GM18861 (cell line): ENCODE data around the gene ATIC.
"Not testable (repeated sequence)": the region's sequence is repeated elsewhere in the genome, so short reads cannot be mapped to it uniquely, and the experiment has no call there.

Source experiments
- ATAC-seq: cut with Tn5 transposase; IDR thresholded peaks from one replicate; pipeline ENCODE4 v1.9.1; 2021; ENCODE audit not compliant: unreplicated experiment

Gene ATIC

DNA sequence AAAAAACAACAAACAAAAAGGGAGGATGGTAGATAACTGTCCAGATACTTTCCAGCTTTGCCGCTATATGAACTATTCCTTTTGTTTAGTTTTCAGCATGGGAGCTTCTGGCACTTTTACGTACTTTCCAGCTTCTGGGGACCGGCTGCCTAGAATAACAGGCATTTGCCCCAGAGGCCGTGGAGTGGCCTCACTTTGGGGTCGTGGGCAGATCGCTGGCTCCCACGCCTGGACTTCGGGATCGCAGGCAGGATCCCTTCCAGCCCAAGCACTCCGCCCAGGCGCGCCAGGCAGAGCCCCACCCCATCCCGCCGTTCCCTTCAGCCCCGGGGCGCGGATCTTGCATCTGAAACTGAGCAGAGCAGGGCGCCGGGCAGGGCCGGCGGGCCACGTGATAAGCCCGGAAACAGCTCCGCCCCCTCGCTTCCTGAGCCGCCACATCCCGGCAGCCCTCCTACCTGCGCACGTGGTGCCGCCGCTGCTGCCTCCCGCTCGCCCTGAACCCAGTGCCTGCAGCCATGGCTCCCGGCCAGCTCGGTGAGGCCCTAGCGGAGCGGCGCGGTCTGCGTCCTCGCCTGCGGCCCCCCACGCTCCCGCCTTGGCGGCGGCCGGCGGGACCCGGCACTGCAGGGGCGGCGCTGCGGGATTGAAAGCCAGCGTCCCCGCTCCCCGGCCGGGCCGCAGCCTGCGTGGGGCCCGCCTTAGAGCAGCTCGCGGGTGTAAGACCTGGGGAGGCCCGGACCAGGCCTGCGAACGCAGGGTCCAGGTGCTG lies at the start of gene ATIC:
ATIC (plus strand) TSS at position 435 of the 772 bp plus-strand sequence; CDS start at position 519, 84 bp downstream.
- ATAC-seq: peak; percentile 98

DNA sequence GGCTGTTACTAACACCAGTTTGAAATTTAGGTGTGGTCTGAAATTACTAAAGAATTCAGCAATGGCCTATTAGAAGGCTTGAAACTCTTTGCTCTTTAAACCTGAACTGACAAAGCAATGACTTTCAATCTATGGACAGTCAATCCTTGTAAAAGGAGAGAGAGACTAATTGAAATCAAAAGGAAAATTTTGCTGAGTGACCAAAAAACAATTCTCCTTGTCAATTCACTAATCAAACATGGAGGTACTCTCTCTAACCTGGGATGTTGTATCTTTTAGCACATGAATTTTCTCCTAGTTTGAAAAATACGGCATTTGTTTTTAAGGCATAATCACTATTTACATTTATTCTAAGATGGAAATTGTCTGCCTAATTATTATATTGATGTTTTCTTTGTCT lies 49.6 kb upstream of the ATIC start:
- no peak for ATAC-seq

DNA sequence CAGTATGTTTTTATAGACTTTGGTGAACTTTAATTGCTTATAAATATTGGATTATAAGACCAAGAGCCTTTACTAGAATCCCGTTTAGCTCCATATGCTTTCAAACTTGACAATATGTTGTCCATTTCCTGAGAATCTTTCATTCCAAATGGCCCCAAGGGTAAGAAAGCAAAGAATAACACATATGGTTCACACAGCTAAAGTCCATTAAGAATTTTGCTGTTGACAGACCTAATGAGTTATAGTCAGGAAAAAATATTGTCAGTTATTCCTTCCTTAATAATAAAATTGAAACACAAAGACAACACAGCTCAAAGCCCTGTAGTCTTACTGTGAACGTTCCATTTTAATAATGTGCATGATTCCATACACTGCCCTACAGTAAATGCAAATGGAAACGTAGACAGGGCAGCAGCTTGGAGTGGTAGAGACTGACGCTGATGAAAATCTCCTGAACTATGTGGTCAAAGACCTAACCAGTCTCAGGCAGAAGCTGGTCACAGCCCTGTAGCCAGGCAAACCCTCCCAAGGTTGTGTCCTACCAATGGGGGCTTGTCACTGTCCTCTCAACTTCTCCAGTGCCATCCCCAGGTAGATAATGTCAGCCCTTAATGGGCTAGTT lies 49.0 kb upstream of the ATIC start:
- ATAC-seq: no peak

DNA sequence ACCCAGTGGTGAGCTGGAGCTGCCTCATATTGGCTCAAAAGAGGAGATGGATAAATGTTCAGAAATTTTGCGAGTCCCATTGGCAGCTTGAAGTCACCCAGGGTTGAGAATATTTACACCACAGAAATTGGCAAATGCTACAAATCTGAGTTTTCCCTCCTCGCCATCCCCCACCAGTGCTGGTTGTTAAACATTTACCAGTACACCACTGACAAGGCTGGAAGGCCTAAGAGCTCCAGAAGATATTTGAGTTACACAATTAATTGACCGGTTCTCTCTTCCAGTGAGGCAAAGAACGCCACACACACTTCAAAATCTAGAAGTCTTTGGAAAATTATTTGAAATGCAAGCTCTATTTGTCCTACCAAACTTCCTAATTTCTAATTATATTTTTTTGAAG lies 47.5 kb upstream of the ATIC start:
- no peak for ATAC-seq

DNA sequence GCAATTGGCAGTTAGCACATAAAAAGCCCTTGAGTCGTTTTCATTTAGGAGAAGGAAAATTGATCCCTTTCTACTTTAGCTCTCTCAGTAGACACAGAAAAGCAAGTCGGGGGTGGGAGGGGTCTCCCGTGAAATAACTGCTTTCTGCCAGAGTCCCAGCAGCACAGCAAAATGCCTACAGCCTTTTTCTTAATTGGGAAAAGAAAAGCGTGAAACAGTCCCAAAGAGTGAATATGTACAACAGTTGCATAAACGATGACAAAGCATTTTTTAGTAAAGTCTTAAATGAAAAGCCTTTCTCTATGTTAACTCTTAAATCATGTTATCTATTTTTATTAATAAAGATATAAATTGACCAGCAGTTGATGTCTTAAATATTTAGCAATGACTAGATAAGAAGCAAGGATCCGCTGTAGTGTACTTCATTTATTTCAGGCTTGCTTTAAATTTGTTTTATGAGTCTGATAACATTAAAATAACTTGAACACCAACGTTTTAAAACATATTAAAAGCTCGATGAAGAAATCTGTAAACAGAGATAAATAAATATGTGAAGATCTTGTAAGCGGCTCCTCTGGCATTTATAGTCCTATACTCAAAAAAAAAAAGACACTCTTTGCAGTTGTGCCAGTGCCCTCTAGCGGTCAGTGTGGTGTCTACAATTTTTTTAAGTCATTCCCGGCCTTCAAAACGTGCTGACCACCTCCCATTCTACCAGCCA lies 42.3 kb upstream of the ATIC start:
- ATAC-seq: no peak

DNA sequence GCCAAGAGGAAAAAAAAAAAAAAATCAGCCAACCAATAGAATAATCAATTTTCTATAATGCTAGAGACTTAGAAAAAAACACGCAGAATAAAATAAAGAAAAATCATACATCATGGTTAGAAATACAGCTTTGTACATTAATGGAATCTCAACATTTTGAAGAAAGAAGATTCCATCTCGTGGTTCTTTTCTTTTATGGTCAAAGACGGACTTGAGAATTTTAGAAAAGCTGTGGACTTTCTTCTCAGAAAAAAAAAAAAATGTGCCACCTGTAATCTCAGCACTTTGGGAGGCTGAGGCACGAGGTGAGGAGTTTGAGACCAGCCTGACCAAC lies 41.8 kb upstream of the ATIC start:
- no peak for ATAC-seq

DNA sequence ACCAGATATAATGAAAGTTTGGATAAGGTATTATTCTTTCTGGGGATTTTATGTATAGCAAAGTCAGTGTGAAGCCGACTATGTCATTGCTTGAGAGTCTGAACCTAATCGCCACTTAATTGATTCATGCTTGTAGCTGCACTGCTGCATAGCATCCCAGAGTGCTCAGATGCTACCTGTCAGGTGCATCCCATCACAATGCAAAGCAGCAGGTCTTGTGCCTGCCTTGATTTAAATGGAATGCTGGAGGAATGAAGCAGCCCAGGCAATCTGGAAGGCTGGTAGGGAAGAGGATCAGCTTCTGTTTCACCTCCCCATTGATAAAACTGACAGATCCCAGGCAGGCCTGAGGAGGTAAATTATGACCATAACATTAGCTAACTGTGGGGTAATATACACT lies 40.4 kb upstream of the ATIC start:
- ATAC-seq: no peak

DNA sequence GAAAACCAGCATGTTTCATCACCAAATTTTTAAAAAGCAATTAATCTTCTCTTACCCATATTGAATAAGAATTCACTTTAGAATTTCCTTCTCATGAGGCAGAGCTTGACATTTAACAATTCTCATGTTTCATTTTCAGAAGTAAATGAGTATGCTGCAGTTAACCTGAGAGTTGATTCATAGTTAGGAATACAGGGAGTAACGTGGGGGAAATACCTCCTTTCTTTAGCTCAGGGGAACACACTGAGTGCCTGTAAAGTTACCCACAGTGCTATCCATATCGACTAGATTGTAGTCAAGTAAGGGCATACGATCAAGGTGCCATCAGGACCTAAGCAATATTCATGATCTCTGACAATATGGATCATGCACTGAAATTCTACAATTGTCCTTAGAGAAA lies 38.9 kb upstream of the ATIC start:
- ATAC-seq: no peak

DNA sequence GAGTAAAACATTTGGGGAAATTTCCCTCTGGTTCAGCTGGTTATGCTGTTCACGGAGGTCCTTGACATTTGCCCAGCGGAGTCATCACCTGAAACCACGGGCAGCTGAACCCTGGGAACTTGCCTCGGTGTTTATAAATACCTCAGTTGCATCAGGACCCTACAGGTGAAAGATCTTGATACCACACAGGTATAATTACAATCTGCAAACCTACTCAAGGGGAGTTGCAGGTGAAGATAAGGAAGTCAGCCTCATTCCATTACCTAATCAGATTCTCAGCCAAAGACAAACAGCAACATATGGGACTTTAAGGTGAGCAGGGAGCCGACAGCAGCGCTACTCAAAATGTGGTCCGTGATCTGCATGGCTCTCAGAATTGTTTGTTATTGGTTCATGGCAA lies 37.0 kb upstream of the ATIC start:
- ATAC-seq: no peak

DNA sequence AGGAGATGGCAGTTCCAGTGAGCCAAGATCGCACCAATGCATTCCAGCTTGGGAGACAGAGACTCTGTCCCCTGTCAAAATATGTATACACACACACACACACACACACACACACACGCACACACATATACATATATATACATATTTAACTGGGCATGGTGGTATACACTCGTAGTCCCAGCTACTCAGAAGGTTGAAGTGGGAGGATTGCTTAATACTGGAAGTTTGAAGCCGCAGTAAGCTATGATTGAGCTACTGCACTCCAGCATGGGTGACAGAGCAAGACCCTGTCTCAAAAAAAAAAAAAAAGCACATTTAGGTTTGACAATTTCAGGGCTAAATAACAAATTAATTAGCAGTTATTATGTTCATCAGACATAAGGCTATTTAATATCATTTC lies 36.0 kb upstream of the ATIC start:
- ATAC-seq: no peak

DNA sequence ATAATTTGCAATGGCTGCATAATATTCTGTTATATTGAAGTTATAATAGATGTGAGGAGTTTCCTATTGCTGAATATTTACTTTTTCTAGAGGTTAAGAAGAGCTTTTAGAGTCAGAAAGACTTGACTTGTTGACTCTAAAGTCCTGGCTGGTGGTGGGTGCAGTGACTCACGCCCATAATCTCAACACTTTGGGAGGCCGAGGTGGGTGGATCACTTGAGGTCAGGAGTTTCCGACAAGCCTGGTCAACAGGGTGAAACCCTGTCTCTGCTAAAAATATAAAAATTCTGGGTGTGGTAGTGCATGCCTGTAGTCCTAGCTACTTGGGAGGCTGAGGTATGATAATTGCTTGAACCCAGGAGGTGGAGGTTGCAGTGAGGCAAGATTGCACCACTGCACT lies 33.9 kb upstream of the ATIC start:
- ATAC-seq: no peak

DNA sequence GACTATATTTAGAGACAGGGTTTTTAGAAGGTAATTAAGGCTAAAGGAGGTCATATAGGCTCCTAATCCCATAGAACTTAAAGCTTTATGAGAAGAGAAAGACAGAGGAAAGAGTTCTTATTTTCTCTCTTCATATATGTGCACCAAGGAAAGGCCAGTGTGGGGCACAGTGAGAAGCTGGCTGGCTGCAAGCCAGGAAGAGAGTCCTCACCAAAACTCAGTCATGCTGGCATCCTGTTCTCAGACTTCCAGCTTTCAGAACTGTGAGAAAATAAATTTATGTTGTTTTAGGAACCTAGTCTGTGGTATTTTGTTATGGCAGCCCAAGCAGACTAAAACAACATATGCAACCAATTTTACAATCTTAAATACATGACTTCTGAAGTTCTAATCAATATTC lies 31.5 kb upstream of the ATIC start:
- ATAC-seq: no peak

DNA sequence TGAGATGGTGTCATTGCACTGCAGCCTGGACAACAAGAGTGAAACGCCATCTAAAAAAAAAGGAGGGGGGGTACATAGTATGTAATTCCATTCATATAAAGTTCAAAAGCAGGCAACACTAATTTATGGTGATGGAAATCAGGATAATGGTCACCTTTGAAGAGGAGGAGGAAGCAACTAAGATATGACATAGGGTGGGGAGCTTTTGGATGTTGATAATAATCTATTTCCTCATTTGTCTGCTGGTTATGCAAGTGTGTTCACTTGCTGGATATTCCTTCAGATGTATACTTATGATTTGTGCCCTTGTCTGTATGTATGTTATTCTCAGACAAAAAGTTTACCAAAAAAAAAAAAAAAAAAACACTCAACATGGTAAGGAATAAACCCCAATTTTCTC lies 28.6 kb upstream of the ATIC start:
- no peak for ATAC-seq

DNA sequence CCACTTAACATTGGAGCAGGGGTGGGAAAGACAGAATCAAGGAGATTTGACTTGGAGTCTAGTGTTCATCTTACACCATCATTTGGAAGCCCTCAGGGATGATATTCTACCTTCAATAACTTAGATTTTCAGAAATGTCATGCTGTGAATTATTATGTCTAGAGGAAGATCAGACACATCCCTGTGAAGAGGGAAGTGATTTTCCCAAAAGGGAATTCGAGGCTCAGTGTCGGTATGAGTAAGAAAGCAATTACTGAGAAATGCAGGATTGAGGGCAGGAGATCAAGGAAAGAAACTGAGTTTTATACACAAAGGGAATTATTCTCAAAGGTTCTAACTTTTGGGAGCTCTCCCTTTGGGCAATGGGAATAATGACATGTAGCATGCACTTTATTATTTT lies 25.6 kb upstream of the ATIC start:
- no peak for ATAC-seq

DNA sequence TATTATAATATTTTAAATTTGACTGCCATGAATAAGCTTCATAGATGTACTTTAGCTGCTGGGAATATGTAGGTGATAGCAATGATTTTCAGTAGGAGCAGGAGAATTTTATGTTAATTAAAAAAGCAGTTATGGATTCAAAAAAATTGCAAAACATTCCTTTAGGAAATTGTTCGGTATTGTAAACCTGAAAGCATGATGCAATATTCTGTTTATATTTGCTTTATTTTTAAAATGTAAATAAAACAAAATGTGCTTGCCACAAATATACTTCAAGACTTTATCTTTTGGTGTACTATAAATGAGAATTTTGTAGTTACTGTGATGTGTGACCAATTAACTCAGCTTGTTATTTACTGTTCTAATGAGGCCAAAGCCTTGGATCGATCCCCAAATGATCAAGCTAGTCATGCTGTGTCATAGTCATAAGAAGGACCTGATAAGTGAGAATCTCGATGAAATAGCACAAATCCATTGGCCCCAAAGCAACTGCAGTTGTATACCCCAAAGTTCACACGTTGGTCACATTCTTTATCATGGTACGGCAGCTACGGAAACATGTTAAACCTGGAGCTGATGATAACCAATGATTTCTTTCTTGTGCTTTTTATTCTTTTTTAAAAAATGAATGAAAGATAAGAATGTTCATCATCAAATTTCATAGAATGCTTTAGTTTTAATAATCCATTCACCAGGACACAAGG lies 23.6 kb upstream of the ATIC start:
- ATAC-seq: no peak

DNA sequence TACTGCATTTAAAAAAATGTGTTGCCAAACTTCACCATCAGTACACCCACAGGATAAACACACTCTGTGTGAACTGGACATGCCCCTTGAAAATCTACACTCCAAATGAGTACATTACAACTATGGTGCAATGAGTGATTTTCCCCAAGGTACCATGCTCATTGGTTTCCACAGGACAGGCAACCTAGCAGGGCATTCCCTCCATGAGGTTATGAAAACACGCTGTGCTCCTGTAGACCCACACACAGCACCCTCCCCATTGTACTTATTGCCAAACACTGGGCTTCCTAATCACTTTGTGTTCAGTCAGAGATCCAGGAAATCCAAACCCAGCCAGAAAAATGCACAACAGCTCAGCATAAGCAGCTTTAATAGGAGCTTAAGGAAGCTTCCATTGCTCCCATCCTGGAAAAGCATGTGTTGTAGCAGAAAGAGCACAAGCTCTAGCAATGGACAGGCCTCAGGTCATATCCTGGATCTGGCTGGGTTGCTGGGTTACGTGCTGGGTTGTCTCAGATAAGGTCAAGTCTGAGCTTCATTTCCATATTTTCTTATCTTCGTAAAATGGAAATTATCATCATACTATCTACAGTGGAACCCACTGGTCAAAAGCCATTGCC lies 20.8 kb upstream of the ATIC start:
- no peak for ATAC-seq

DNA sequence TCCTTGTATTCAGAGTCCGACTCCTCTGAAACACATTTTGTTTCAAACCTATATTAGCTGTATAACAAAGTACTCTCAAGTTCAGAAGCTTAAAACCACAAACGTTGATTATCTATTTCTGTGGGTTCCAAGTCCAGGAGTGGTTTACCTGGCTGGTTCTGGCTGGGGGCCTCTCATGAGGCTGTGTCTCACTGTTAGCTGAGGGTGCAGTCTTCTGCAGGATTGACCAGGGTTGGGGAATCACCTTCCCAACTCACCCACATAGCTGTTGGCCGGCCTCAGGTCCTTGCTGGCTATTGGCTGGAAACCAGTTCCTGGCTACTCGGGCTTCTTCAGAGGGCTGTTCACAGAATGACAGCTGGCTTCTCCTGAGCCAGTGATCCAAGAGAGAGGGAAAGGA lies 18.0 kb upstream of the ATIC start:
- no peak for ATAC-seq

DNA sequence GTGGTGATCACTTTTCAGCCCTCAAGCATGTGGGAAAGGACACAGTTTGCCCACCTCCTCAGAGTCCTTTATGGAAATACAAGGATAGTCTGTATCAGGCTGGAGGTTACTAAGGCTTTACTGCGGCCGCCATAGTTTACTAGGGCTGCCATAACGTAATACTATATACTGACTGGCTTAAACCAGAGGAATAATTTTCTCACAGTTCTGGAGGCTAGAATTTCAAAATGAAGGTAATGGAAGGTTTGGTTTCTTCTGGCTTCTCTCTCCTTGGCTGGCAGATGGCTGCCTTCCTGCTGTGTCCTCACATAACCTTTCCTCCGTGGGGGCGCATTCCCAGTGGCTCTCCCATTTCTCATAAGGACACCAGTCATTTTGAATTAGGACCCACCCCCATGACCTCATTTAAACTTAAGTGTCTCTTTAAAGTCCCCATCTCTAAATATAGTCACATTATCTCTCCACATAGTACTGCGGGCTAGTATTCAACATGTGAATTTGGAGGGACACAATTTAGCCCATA lies 12.5 kb upstream of the ATIC start:
- ATAC-seq: no peak

DNA sequence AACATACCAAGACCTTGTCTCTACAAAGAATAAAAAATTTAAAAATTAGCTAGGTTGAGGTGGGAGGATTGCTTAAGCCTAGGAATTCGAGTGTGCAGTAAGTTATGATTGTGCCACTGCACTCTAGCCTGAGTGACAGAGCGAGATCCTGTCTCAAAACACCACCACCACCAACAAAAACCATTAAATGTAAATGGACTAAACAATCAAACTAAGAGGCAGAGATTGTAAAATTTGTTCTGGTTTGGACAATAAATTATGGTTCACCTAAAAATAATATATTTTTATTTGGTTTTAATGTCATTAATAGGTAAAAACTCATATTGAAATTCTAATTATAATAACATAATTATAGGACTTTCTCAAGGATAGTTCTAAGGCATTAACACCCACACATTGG lies 9.9 kb upstream of the ATIC start:
- ATAC-seq: no peak

DNA sequence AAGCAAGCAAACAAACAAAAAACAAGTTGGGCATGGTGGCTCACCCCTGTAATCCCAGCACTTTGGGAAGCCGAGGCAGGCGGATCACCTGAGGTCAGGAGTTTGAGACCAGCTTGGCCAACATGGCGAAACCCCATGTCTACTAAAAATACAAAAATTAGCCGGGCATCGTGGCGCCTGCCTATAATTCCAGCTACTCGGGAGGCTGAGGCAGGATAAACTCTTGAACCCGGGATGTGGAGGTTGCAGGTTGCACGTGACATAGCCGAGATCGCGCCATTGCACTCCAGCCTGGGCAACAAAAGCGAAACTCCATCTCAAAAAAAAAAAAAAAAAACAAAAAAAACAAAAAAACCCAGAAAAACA lies 617 bp upstream of the ATIC start:
- not testable (repeated sequence) for ATAC-seq

DNA sequence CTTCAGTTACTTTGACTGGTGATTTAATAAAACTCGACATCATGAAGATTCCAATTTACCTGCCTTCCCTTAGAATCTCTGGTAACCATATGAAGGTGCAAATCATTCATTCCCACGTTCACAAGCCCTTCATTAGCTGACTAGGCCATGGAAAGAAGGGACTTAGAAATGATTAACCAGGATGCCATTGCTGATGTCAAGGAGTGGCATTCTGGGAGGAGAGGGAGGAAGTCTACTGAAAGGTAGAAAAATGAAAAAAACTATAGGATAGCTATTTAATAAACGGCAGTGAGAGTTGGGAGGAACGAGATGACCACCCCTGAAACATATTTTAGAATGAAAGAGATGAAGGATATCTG lies 1.4 kb downstream of the ATIC start:
- ATAC-seq: no peak
